Nucleus accumbens (tissue), 56 donors: ENCODE measurements around the gene GVQW3.
"Not testable (repeated sequence)": the region's sequence is repeated elsewhere in the genome, so short reads cannot be mapped to it uniquely, and the experiment has no call there.

Experiments used
- DNase-seq, 56 donors: peaks; one replicate each; lab custom pipeline; 2025; lab: John Stamatoyannopoulos, UW

GVQW3 gene

GRCh38 chr11:76382209-76382608 is 1.1 kb downstream of the GVQW3 start:
- no peak for DNase-seq

GRCh38 chr11:76385903-76386302 is 4.8 kb downstream of the GVQW3 start:
- DNase-seq: no peak

- no peak for DNase-seq
Measured at GRCh38 chr11:76388408-76388807, 7.3 kb downstream of the GVQW3 start.

- DNase-seq: no peak
Measured at GRCh38 chr11:76391021-76391420, 9.9 kb downstream of the GVQW3 start.

DNA sequence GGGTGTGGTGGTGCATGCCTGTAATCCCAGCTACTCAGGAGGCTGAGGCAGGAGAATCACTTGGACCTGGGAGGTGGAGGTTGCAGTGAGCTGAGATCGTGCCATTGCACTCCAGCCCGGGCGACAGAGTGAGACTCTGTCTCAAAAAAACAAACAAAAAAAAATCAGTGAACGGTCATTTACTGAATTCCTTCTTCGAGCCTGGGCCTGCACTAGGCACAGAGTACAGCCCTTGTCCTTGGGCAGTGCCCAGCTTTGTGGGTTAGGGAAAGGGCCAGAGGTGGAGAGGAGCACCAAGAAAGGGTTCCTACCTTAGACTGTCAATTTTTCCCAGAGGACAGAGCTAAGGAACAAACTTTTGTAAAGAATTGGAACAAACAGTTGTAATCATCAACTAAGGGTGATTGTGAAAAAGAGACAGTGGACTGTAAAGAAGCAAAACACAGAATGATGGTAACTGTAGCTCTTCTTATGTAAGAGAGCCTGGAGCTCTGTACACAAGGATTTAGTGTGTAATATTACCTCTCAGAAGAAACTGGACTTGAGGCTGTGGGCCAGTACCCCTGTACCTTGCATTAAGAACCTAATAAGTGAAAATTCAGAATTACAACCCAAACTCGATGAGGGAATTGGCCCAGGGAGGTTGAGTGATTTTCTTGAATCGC is 10.8 kb downstream of the GVQW3 start:
- DNase-seq: no peak

- DNase-seq: no peak
Measured at GRCh38 chr11:76392870-76393269, 11.7 kb downstream of the GVQW3 start.

DNA sequence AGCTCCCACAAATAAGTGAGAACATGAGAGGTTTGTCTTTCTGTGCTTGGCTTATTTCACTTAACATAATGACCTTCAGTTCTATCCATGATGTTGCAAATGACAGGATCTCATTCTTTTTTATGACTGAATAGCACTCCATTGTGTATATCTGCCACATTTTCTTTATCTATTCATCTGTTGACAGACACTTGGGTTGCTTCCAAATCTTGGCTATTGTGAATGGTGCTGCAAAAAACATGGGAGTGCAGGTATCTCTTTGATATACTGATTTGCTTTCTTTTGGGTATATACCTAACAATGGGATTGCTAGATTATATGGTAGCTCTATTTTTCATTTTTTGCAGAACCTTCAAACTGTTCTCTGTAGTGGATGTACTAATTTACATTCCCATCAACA is 13.3 kb downstream of the GVQW3 start:
- DNase-seq: no peak

GRCh38 chr11:76395296-76395695 is 14.2 kb downstream of the GVQW3 start:
- DNase-seq: no peak

DNA sequence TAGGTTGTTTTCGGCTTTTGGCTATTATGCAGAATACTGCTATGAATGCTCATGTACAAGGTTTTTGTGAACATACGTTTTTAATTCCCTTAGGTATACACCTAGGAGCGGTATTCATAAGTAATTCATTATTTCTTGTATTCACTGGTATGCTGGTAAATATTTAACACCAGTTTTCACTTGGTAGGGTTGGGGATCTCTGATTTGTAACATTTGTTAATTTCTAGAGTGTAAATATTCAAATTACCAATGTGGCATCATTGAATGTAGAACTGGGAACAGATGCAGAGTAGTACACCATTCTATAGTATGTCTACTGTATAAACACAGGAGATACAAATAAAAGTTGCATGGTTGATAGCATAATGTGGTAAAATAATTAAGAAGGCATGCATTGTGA is 16.3 kb downstream of the GVQW3 start:
- no peak for DNase-seq

DNA sequence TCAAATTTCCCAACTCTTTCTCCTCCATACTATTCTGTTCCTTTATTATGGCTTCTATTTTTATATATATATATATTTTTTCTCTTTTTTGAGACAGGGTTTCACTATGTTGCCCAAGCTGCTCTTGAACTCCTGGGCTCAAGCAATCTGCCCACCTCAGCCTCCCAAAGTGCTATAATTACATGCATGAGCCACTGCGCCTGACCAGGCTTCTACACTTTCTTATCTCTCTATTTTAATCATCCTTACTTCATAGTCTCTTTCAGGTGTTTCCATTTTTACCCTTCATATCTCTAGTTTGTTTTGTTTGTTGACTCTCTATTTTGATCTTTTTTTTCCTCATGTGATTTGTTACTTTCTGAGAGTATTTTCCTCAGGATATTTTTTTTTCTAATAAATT is 19.8 kb downstream of the GVQW3 start:
- DNase-seq: no peak

- not testable (repeated sequence) for DNase-seq
Measured at GRCh38 chr11:76401484-76401883, 20.4 kb downstream of the GVQW3 start.

GRCh38 chr11:76406359-76406758 is 25.2 kb downstream of the GVQW3 start:
- no peak for DNase-seq

DNA sequence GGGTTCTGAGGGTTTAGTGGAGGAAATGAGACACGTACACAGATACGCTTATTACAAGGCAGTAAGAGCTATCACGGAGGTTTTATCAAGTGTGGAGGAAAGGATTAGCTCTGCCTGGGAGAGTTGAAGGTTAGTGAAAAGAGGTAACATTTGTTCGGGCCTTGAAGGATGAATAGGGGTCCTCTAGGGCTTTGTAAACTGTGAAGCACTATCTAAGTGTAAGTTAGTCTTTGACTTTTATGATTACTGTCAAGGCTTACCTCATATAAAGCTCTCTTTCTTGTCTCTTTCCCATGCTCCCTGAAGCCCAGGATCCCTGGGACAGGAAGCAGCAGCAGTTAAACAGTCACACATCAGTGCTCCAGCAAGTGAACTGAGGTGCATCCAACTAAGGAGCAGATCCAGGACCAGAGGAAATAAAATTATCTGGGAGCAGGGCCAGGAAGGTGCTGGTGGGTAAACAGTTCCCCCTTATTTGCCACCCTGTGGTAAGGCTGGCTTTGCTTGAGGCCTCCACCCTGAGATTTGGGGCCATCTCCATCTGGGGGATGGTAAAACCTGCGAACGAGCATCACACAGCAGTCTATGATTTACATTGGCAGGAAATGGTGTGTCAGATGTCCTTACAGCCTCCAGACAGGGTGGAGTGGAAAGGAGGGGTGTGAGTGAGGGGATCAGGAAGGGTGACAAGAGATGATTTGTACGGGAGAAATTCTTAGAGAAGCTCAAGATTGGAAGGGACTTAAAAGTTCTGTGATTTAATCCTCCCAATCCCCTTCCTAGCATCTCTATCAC is 27.2 kb downstream of the GVQW3 start:
- no peak for DNase-seq

- no peak for DNase-seq
Measured at GRCh38 chr11:76410851-76411357, 29.8 kb downstream of the GVQW3 start.

GRCh38 chr11:76415073-76415472 is 34.0 kb downstream of the GVQW3 start:
- DNase-seq: no peak

GRCh38 chr11:76419896-76420295 is 38.8 kb downstream of the GVQW3 start:
- no peak for DNase-seq

DNA sequence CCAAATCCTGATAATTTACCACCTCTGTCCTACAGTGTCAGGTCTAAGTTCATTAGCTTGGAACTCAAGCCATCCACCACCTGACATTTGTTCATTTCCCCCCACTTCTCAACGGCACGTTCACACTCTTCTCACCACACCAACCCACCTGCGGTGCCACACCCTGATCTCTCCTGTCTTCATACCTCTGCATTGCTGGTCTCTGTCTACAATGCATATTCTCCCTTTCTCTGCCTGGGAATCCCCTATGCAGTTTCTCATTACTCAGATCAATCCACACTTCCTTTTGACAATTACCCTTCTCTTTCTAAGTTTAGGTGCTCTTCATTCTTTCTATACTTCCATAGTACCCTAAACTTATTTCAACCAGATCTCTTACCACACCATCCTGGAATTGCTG is 43.3 kb downstream of the GVQW3 start:
- no peak for DNase-seq

- no peak for DNase-seq
Measured at GRCh38 chr11:76424891-76425290, 43.8 kb downstream of the GVQW3 start.

DNA sequence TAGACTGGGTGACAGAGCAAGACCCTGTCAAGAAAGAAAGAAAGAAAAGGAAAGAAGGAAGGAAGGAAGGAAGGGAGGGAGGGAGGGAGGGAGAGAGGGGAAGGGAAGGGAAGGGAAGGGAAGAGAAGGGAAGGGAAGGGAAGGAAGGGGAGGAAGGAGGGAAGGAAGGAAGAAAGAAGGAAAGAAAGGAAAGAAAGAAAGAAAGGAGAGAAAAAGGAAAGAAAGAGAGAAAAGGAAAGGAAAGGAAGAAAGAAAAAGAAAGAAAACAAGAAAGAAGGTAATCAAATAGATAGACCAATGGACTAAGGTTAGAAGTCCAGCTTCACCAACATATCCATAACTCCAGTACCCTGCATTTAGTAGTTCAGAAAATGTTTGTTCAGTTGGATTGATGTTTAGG is 45.5 kb downstream of the GVQW3 start:
- no peak for DNase-seq

- no peak for DNase-seq
Measured at GRCh38 chr11:76436020-76436419, 54.9 kb downstream of the GVQW3 start.

- DNase-seq: no peak
Measured at GRCh38 chr11:76443268-76443980, 62.3 kb downstream of the GVQW3 start.

GRCh38 chr11:76444065-76444383 is 62.9 kb downstream of the GVQW3 start:
- DNase-seq: peak in 1 of 56 donors; percentile 27
